ENCODE data around the gene ERGIC1.
"Not testable (repeated sequence)": the region's sequence is repeated elsewhere in the genome, so short reads cannot be mapped to it uniquely, and the experiment has no call there.

Gene ERGIC1

GRCh38 chr5:172896465-172896864, 62.4 kb downstream of the ERGIC1 start:
- peak overlapping the region; percentile 48; the same call in 1 of the 2 replicates for H3K9ac ChIP-seq

GRCh38 chr5:172897067-172897466, 63.0 kb downstream of the ERGIC1 start:
- not testable (repeated sequence) for H3K4me3 ChIP-seq, H3K27me3 ChIP-seq, H3K4me2 ChIP-seq, H3K9ac ChIP-seq, H3K9me3 ChIP-seq
- Histone ChIP-seq H3K4me1 (peaks cover 26% of the 10 kb centered on the region), H4K20me1 (peaks cover 96% of the 10 kb centered on the region), H3K27ac (0 out of 2 replicates have a peak overlapping the region, but pooled peaks have one; percentile 4), H3K36me3 (peaks cover 95% of the 10 kb centered on the region)

More at GRCh38 chr5:172896465-172896864, 62.4 kb downstream of the ERGIC1 start:
- H3K4me3 ChIP-seq, result no peak overlapping the region
- H3K4me1 ChIP-seq, result peaks cover 27% of the 10 kb centered on the region
- H3K27ac ChIP-seq, result peak overlapping the region; percentile 35; the same call in 1 of the 2 replicates
- TF ChIP-seq Cebpa-rat (IDR thresholded peaks at IDR 0.05), result no peak
- no peaks in the 10 kb centered on the region for H3K27me3 ChIP-seq
- peaks cover 96% of the 10 kb centered on the region for H4K20me1 ChIP-seq
- H3K36me3 ChIP-seq, result peaks cover 95% of the 10 kb centered on the region
- no peaks in the 10 kb centered on the region for H3K9me3 ChIP-seq
- no peak overlapping the region for H3K4me2 ChIP-seq

DNA sequence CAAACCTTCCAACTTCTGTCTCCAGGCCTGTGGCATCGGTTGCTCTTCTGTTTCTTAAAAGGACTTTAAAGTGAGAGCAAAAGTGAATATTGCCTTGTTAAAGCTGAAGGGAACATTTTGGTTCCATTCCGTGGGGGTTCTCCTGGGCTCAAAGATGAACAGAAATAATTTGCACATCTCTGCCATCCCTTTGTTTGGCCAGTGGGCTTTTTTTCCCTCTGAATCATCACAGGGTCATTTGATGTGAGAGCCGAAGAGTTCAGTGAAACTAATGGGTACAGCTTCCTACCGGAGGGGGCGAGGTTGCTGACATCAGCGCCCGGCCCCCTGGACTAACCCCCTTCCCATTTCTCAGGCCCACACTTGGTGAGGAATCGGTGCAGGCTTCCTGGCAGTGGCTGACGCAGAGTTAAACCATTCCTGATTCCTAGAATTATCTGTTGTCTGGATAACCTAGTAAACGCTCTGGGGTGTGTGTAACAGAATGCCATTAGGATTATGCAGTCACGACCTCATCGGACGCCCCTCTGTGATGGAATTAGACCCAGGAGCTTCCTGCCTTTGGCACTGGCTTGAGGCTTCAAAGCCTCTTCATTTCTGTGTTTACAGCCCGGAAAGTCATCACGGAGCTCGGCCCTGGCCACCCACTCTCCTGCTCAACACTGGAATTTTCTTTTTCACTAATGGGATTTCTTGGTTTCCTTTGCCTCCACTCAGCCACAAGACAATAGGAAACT, 63.6 kb downstream of the ERGIC1 start:
- H3K9ac ChIP-seq, result no peak overlapping the region
- H3K4me3 ChIP-seq, result no peak overlapping the region
- H3K27me3 ChIP-seq, result no peaks in the 10 kb centered on the region
- H3K9me3 ChIP-seq, result no peaks in the 10 kb centered on the region
- peaks cover 96% of the 10 kb centered on the region for H4K20me1 ChIP-seq
- no peak overlapping the region for H3K4me2 ChIP-seq
- H3K36me3 ChIP-seq, result peaks cover 95% of the 10 kb centered on the region
- TF ChIP-seq Cebpa-rat (IDR thresholded peaks at IDR 0.05), result no peak
- H3K4me1 ChIP-seq, result peaks cover 29% of the 10 kb centered on the region
- 0 out of 2 replicates have a peak overlapping the region, but pooled peaks have one; percentile 10 for H3K27ac ChIP-seq

- Histone ChIP-seq H3K9ac (no peak overlapping the region), H3K4me3 (no peak overlapping the region), H3K4me1 (peaks cover 29% of the 10 kb centered on the region), H4K20me1 (peaks cover 94% of the 10 kb centered on the region), H3K27ac (0 out of 2 replicates have a peak overlapping the region, but pooled peaks have one; percentile 10), H3K4me2 (no peak overlapping the region), H3K9me3 (no peaks in the 10 kb centered on the region), H3K27me3 (no peaks in the 10 kb centered on the region), H3K36me3 (peaks cover 94% of the 10 kb centered on the region)
- TF ChIP-seq Cebpa-rat (IDR thresholded peaks at IDR 0.05), result no peak
These were observed 64.3 kb downstream of the ERGIC1 start for GRCh38 chr5:172898218-172898842.

- H3K9me3 ChIP-seq, result no peaks in the 10 kb centered on the region
- H3K9ac ChIP-seq, result no peak overlapping the region
- H3K27ac ChIP-seq, result no peak overlapping the region
- TF ChIP-seq Cebpa-rat (IDR thresholded peaks at IDR 0.05), result no peak
- H3K4me3 ChIP-seq, result no peak overlapping the region
- peaks cover 97% of the 10 kb centered on the region for H4K20me1 ChIP-seq
- H3K4me1 ChIP-seq, result peaks cover 34% of the 10 kb centered on the region
- H3K27me3 ChIP-seq, result no peaks in the 10 kb centered on the region
- H3K36me3 ChIP-seq, result peaks cover 97% of the 10 kb centered on the region
- H3K4me2 ChIP-seq, result no peak overlapping the region
These were observed 64.9 kb downstream of the ERGIC1 start for GRCh38 chr5:172898843-172899369.

DNA sequence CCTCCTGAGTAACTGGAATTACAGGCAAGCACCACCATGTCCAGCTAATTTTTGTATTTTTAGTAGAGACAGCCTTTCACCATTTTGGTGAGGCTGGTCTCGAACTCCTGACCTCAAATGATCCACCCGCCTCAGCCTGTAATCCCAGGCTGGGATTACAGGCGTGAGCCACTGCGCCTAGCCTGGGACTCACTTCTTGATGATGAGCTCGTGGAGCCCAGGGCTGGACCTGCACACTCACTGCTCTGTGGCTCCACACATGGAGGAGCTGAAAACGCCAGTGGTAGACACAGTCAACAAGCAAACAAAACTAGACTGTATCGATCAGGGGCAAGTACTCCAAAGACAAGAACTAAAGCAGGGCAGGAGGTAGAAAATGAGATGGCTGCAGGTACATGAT, 65.4 kb downstream of the ERGIC1 start:
- Histone ChIP-seq H3K4me3 (no peak overlapping the region), H3K9ac (no peak overlapping the region), H3K9me3 (no peaks in the 10 kb centered on the region), H3K27me3 (no peaks in the 10 kb centered on the region), H3K4me1 (peaks cover 39% of the 10 kb centered on the region), H3K4me2 (no peak overlapping the region), H3K27ac (no peak overlapping the region), H3K36me3 (peaks cover 99% of the 10 kb centered on the region), H4K20me1 (peaks cover 97% of the 10 kb centered on the region)
- TF ChIP-seq Cebpa-rat (IDR thresholded peaks at IDR 0.05), result no peak

DNA sequence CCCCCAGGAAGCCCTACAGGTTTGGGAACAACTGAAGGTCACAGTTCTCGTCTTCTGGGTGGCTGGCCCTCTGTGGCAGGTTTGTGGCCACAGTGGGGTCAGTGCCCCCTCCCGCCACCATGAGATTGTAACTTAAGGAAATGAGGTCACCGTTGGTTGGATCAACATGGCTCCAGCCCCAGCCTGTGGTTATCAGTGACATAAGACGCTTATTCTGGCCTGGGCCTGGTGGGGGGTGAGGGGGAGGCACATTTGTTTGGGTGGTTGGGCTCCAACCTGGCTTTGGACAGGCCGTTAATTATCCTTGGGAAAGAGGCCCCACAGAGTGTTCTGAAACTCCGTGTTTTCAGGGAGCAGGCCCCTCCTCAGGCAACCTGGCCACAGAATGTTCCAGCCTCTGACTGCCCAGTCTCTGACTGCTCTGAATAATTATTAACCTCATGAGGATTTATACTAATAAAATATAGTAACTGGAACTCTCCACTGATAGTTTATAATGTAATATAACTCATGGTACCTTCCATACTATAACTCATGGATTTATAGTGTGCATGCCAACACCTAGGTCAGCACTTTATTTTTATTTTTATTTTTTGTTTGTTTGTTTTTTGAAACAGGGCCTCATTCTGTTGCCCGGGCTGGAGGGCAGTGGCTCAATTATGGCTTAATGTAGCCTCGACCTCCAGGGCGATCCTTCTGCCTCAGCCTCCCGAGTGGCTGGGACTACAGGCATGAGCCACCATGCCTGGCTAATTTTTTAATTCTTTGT, 67.1 kb downstream of the ERGIC1 start:
- Histone ChIP-seq H3K4me1 (peaks cover 57% of the 10 kb centered on the region), H3K9me3 (no peaks in the 10 kb centered on the region), H3K27me3 (no peaks in the 10 kb centered on the region), H3K9ac (no peak overlapping the region), H3K36me3 (peaks cover 99% of the 10 kb centered on the region), H4K20me1 (peaks cover 97% of the 10 kb centered on the region), H3K4me2 (no peak overlapping the region), H3K27ac (peak overlapping the region; percentile 35; the same call in 1 of the 2 replicates), H3K4me3 (no peak overlapping the region)
- TF ChIP-seq Cebpa-rat (IDR thresholded peaks at IDR 0.05), result no peak

DNA sequence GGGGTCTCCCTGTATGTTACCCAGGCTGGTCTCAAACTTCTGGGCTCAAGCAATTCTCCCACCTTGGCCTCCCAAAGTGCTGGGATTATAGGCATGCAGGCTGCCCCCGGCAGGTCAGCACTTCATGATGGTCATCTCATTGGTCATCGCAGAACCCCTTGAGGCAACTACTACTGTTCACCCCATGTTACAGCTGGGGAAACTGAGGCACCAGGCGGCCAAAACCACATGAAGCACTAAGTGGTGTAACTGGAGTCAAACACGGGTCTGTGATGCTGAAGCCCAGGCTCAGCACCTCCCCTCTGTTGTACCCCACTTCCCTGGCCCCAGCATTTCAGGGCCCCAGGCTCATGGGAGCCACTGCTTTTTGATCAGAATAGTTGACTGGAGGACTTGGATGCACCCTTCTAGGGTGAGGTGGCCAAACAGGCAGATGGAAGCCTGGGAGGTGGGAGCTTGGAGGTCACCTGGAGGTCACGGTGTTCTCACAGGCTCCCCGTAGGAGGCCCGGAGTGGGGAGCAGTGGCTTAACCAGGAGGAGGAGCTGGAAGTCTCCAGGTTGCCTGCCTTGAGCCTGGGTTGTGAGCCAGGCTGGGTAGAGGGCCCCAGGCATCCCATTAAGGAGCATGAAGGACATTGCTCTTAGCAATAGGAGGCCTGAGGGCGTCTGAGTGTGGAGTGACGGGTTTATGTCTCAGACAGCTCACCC, 67.9 kb downstream of the ERGIC1 start:
- TF ChIP-seq Cebpa-rat (IDR thresholded peaks at IDR 0.05), result no peak
- H3K9me3 ChIP-seq, result no peaks in the 10 kb centered on the region
- no peak overlapping the region for H3K9ac ChIP-seq
- peaks cover 99% of the 10 kb centered on the region for H3K36me3 ChIP-seq
- no peak overlapping the region for H3K4me3 ChIP-seq
- H4K20me1 ChIP-seq, result peaks cover 97% of the 10 kb centered on the region
- H3K27ac ChIP-seq, result no peak overlapping the region
- no peaks in the 10 kb centered on the region for H3K27me3 ChIP-seq
- peaks cover 56% of the 10 kb centered on the region for H3K4me1 ChIP-seq
- H3K4me2 ChIP-seq, result no peak overlapping the region
